Thoracic aorta (tissue), 2 donors: ENCODE measurements around the gene HADHB. TPM values are rescaled to one million over a fixed set of nuclear protein-coding genes. Genes with fewer than 3 reads are reported as not detected.

Experiments
- ATAC-seq: fragments of 150-250 bp; one replicate; pipeline ENCODE4 v1.8.0; 2017; ENCODE audit warnings: low read depth; ENCODE audit not compliant: insufficient number of reproducible peaks, low FRiP score
- DNase-seq: peaks from one replicate; pipeline ENCODE4 v3.0.0-alpha.2; 2020; ENCODE audit warnings: low spot score
- H3K27ac ChIP-seq, 2 donors: fragments of 200-600 bp; sonication (generic); 1 replicate in 1 of 2; 2 replicates in 1 of 2; pipeline ENCODE4 v1.5.1; 2016; ENCODE audit warnings: mild to moderate bottlenecking in 2 of 2, moderate library complexity in 2 of 2
- H3K27me3 ChIP-seq: fragments of 200-600 bp; sonication (generic); replicated peaks from 2 replicates; pipeline ENCODE4 v1.6.0; 2016; ENCODE audit warnings: mild to moderate bottlenecking; ENCODE audit not compliant: insufficient read depth
- H3K36me3 ChIP-seq: fragments of 200-600 bp; sonication (generic); one replicate; pipeline ENCODE4 v1.5.1; 2016
- H3K4me1 ChIP-seq, 2 donors: fragments of 200-600 bp; sonication (generic); 1 replicate in 1 of 2; 2 replicates in 1 of 2; pipeline versions ENCODE4 v1.5.1 to v1.6.0; 2016; ENCODE audit warnings: low read depth in 2 of 2, mild to moderate bottlenecking in 1 of 2; ENCODE audit not compliant: control insufficient read depth in 1 of 2
- H3K4me3 ChIP-seq: fragments of 200-600 bp; sonication (generic); 2 replicates; pipeline ENCODE4 v1.5.1; 2016; ENCODE audit warnings: mild to moderate bottlenecking
- H3K9me3 ChIP-seq: fragments of 200-600 bp; sonication (generic); 2 replicates; pipeline ENCODE4 v1.5.1; 2016
- CTCF ChIP-seq: fragments of 200-600 bp; sonication (generic); IDR thresholded peaks from one replicate; pipeline ENCODE4 v1.5.1; 2019; ENCODE audit warnings: antibody characterized with exemption
- total RNA-seq, 2 donors: library from RNA; depleted of rRNA; stranded (reverse); fragments of >200 nt; gene quantifications; one replicate each; pipeline versions ENCODE4 v1.1.0 to v1.2.3, GENCODE V29; 2016

HADHB gene
- total RNA-seq, 2 donors from 2014 or later: 50.2 to 56.4 TPM

- DNase-seq: no peak
- H3K36me3 ChIP-seq: peaks cover 37% of the 10 kb centered on the region
- H3K27ac ChIP-seq: no peak overlapping the region
- no peaks in the 10 kb centered on the region for H3K9me3 ChIP-seq
- H3K4me3 ChIP-seq: no peak overlapping the region
- no peaks in the 10 kb centered on the region for H3K27me3 ChIP-seq
- no peak for ATAC-seq
- no peaks in the 10 kb centered on the region for H3K4me1 ChIP-seq
- TF ChIP-seq CTCF: no peak
These were observed 41.7 kb upstream of the HADHB start for GRCh38 chr2:26202981-26203490.

- ATAC-seq (no peak), DNase-seq (no peak)
- no peaks in the 10 kb centered on the region for H3K4me1 ChIP-seq
- no peaks in the 10 kb centered on the region for H3K9me3 ChIP-seq
- H3K36me3 ChIP-seq: peaks cover 35% of the 10 kb centered on the region
- H3K27me3 ChIP-seq: no peaks in the 10 kb centered on the region
- no peak overlapping the region for H3K27ac ChIP-seq
- no peak for TF ChIP-seq CTCF
- no peak overlapping the region for H3K4me3 ChIP-seq
These were observed 40.8 kb upstream of the HADHB start for GRCh38 chr2:26203906-26204305.

GRCh38 chr2:26212011-26212410 is 32.7 kb upstream of the HADHB start:
- Histone ChIP-seq H3K27ac (no peak overlapping the region), H3K4me3 (no peak overlapping the region), H3K27me3 (no peaks in the 10 kb centered on the region), H3K4me1 (no peaks in the 10 kb centered on the region), H3K36me3 (peaks cover 39% of the 10 kb centered on the region), H3K9me3 (no peaks in the 10 kb centered on the region)
- ATAC-seq (no peak), DNase-seq (no peak)
- no peak for TF ChIP-seq CTCF

GRCh38 chr2:26214759-26215158 is 30.0 kb upstream of the HADHB start:
- Histone ChIP-seq H3K36me3 (peaks cover 34% of the 10 kb centered on the region), H3K27ac (no peak overlapping the region)

GRCh38 chr2:26215833-26216232 is 28.9 kb upstream of the HADHB start:
- peaks cover 26% of the 10 kb centered on the region for H3K36me3 ChIP-seq

More at GRCh38 chr2:26214759-26215158, 30.0 kb upstream of the HADHB start:
- no peaks in the 10 kb centered on the region for H3K4me1 ChIP-seq
- H3K27me3 ChIP-seq: no peaks in the 10 kb centered on the region
- DNase-seq: no peak
- no peaks in the 10 kb centered on the region for H3K9me3 ChIP-seq
- no peak for TF ChIP-seq CTCF
- H3K4me3 ChIP-seq: no peak overlapping the region
- ATAC-seq: no peak

More at GRCh38 chr2:26215833-26216232, 28.9 kb upstream of the HADHB start:
- Histone ChIP-seq H3K9me3 (no peaks in the 10 kb centered on the region), H3K27me3 (no peaks in the 10 kb centered on the region), H3K27ac (no peak overlapping the region), H3K4me3 (no peak overlapping the region), H3K4me1 (no peaks in the 10 kb centered on the region)
- ATAC-seq (no peak), DNase-seq (no peak)
- no peak for TF ChIP-seq CTCF
